ENCODE data around the gene SLITRK4. TPM values are rescaled to one million over a fixed set of nuclear protein-coding genes. Genes with fewer than 3 reads are reported as not detected.

SLITRK4 gene
- total RNA-seq, 4 donors from 2014 or later, result 1.8 to 5.1 (median 3.5) TPM

DNA sequence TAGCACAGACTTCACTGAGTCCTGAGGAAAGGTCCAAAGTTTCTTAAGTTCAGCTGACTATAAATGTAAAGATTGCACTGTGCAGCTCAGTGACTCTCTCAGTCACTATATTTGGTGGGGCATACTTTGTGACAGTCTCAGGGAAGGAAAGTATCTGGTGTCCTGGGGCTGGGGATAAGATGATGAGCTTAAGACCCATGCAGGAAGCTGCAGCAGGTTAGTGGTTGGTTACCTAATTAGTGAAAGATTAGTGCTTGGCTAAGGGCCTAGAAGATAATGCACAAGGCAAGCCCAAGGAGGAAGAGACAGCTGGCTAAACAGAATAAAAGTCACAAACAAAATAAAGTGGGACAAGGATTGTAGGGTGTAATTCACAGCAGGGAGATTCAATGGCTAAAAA lies 25.4 kb upstream of the SLITRK4 start:
- intact Hi-C loops (cut with DNase I; ENCODE audit: low total_unique reads), result no loop called here
- DNase-seq (ENCODE audit: low spot score in 2 of 2), result no peak
- no peak overlapping the region for H3K4me3 ChIP-seq (ENCODE audit: low read depth, poor library complexity, severe bottlenecking)
- TF ChIP-seq, protein P1, sequence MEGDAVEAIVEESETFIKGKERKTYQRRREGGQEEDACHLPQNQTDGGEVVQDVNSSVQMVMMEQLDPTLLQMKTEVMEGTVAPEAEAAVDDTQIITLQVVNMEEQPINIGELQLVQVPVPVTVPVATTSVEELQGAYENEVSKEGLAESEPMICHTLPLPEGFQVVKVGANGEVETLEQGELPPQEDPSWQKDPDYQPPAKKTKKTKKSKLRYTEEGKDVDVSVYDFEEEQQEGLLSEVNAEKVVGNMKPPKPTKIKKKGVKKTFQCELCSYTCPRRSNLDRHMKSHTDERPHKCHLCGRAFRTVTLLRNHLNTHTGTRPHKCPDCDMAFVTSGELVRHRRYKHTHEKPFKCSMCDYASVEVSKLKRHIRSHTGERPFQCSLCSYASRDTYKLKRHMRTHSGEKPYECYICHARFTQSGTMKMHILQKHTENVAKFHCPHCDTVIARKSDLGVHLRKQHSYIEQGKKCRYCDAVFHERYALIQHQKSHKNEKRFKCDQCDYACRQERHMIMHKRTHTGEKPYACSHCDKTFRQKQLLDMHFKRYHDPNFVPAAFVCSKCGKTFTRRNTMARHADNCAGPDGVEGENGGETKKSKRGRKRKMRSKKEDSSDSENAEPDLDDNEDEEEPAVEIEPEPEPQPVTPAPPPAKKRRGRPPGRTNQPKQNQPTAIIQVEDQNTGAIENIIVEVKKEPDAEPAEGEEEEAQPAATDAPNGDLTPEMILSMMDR (IDR thresholded peaks at IDR 0.05), result no peak

DNA sequence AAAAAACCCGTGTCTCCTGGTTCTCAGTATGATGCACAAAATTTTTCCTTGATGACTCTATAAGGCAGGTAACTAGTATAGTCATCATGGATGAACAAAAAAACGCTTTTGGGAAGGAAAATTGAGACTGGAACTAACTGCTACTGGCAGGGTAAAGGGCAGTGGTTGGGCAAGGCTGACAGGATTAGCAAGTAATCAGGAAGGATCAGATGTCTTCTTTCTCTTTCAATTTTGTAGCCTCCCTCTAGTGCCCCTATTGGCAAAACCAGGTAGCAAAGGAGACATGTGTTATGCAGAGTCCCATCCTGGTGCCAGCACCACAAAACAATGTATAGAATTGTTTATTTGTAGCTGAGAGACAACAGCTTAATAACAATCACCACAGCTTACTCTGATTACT lies 12.8 kb upstream of the SLITRK4 start:
- no peak for DNase-seq (ENCODE audit: low spot score in 2 of 2)
- no peak for TF ChIP-seq POLR2A (IDR thresholded peaks at IDR 0.05)
- TF ChIP-seq, protein P1 (IDR thresholded peaks at IDR 0.05), result no peak
- intact Hi-C loops (cut with DNase I; ENCODE audit: low total_unique reads), result no loop called here
- H3K4me3 ChIP-seq (ENCODE audit: low read depth, poor library complexity, severe bottlenecking), result no peak overlapping the region
- 20 to 36% methylated on average over 2 of the region's 2 CpGs for WGBS, 2 donors

DNA sequence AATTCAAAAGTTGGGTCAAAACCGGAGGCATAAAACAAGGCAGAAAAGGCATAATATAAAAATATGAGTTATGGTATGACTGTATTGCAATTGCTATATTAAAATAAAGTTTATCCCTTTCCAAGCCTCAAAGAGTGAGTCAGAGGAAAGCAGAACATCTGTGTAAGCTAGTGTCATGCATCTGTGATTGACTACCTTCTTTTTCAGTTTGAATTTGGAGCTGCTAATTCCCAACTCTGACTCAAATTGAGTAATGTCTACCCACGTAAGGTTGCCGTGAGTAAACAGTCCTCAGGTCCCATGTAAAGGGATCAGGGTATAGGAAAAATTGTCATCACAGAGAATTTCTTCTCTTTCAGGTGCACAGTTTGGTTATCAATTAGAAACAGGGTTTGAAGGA lies 6.5 kb upstream of the SLITRK4 start:
- intact Hi-C loops (cut with DNase I; ENCODE audit: low total_unique reads), result no loop called here
- H3K4me3 ChIP-seq (ENCODE audit: low read depth, poor library complexity, severe bottlenecking), result no peak overlapping the region
- no peak for DNase-seq (ENCODE audit: low spot score in 2 of 2)
- TF ChIP-seq POLR2A (IDR thresholded peaks at IDR 0.05), result no peak
- TF ChIP-seq, protein P1 (IDR thresholded peaks at IDR 0.05), result no peak
- 43 to 67% methylated on average over 3 of the region's 3 CpGs for WGBS, 2 donors

DNA sequence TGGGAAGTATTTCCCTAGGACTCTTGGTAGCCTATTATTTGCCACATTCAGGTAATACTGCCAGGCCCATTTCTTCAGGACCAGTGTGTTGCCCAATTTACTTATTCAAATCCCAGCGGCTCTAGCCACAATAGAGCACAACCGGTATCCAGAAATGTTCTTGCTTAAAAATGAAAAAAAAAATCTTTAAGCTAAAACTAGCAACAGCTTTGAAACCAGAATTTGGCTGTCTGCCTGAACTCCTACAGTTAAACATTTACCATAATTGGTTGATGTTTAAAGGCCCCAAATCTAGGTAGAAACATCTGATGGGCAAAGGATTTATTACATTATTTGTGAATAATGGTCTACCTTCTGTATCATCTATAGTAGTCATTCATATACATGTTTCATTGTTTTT lies 930 bp upstream of the SLITRK4 start:
- TF ChIP-seq, protein P1 (IDR thresholded peaks at IDR 0.05), result no peak
- TF ChIP-seq POLR2A (IDR thresholded peaks at IDR 0.05), result no peak
- DNase-seq (ENCODE audit: low spot score in 2 of 2), result no peak
- 40 to 44% methylated on average over 2 of the region's 2 CpGs for WGBS, 2 donors
- no peak overlapping the region for H3K4me3 ChIP-seq (ENCODE audit: low read depth, poor library complexity, severe bottlenecking)
- intact Hi-C loops (cut with DNase I; ENCODE audit: low total_unique reads), result no loop called here

DNA sequence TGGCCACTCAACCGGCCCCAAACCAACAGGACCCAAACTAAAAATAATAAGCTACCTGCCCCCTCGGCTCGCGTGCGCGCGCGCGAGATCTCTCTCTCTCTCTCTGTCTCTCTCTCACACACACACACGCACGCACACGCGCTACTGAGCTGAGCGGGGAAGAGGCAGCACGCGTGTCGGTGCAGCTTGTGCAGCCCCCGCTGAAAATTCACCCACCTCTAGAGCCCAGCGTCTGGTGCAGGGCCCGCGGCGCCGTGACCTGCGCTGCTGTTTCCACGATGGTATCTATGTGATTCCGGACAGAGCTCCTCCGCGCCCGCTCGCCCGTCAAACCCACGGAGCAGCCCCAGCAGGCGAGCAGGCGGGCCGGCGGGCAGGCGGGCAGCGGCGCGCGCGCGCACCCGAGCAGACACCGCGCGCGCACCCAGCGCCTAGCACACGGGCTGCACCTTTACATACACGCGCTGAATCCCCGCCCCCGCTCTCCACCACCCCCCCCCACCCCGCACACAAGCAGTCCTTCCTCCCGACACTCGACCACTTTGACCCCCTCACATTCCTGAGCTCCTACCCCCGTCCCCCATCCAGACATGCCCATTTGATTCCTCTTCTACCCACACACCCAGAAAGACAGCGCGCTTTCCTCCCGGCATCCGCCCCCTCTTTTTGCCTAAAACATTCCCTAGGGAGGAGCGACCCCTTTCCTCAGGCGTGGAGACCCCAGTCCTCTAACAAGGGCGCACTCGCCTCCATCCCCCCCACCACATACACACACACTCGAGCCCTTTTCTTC lies 1.0 kb downstream of the SLITRK4 start:
- DNase-seq (ENCODE audit: low spot score in 2 of 2), result no peak
- WGBS, 2 donors, result 1 to 45% methylated on average over 12 to 67 of the region's 67 CpGs
- no peak for TF ChIP-seq POLR2A (IDR thresholded peaks at IDR 0.05)
- TF ChIP-seq, protein P1 (IDR thresholded peaks at IDR 0.05), result no peak
- no peak overlapping the region for H3K4me3 ChIP-seq (ENCODE audit: low read depth, poor library complexity, severe bottlenecking)
- intact Hi-C loops (cut with DNase I; ENCODE audit: low total_unique reads), result no loop called here

DNA sequence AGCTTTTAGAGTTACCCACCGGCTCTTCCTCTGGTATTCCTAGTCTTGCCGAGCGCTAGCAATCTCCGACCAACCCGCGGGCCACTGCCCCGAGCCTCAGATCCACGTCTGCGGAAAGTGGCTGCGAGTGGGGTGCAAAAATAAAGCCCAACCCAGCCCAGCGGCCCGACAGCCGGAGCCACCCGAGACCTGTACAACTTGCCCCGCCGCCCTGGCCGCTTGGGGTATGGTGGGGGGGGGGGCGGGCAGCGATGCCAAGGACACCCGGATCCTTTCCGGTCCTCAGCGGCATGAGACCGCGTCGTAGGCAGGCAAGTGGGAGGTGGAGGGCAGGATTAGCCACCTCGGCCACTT lies 1.6 kb downstream of the SLITRK4 start:
- WGBS, 2 donors, result 0 to 48% methylated on average over 10 to 24 of the region's 26 CpGs
- H3K4me3 ChIP-seq (ENCODE audit: low read depth, poor library complexity, severe bottlenecking), result no peak overlapping the region
- TF ChIP-seq, protein P1 (IDR thresholded peaks at IDR 0.05), result no peak
- no peak for TF ChIP-seq POLR2A (IDR thresholded peaks at IDR 0.05)
- no peak for DNase-seq (ENCODE audit: low spot score in 2 of 2)
- intact Hi-C loops (cut with DNase I; ENCODE audit: low total_unique reads), result no loop called here

All from lower leg skin (tissue), 4 donors.